ENCODE results near the gene CABP4.

Gene CABP4

GRCh38 chr11:67499808-67500483 lies 44.8 kb downstream of the CABP4 start:
- DNase-seq = no peak

DNA sequence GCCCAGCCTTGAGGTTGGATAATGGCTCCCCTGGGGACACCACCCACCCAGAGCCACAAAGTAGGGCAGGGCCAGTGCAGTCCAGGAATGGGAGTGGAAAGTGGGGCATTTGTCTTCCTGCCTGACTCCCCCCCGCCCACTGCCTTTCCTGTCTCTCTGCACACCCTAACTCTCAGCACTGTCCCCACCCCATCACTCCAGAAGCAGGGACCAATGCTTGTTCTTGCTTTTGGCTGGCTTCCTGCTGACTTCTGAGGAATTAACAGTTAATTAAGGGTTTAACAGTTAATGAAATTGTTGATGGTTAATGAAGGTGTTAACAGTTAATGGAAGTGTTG lies 45.3 kb downstream of the CABP4 start:
- DNase-seq = no peak

DNA sequence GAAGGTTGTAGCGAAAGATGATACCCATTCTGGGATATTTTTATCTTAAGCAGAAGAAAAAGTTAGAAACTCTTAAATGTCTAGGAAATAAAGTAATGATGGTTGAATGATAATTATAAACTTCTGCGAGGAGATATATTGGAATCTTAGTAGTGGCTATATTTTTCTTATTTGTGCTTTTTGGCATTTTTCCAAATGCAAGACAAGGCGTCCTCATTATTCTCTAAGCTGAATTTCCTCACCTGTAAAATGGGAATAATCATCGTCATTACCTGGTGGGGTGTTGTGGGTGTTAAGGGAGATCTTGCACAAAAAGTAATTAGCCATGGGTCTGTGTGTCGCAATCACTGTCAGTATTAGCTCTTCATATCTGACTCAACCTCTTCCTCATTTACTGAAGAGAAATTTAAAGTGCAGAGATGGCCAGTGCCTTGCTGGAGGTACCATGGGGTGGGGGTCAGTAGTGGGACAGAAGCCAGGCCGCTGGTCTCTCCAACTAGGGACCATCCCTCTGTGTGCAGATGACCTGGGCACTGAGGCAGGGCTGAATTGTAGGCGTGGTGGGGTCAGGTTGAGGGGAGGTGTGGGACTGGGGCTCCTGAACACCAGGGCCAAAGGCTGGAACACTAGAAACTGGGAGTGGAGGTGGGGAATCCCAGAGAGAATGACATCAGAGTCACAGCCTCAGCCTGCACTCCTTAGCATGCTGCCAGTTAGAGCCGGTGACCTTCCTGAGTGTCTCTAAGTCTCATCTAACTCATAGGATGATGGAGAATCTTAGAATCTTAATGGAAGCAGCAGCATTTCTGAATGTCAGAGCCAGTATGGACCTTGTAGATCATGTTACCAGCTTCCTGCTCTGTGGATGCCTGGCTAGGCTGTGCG lies 45.9 kb downstream of the CABP4 start:
- peak; percentile 75 for DNase-seq

DNA sequence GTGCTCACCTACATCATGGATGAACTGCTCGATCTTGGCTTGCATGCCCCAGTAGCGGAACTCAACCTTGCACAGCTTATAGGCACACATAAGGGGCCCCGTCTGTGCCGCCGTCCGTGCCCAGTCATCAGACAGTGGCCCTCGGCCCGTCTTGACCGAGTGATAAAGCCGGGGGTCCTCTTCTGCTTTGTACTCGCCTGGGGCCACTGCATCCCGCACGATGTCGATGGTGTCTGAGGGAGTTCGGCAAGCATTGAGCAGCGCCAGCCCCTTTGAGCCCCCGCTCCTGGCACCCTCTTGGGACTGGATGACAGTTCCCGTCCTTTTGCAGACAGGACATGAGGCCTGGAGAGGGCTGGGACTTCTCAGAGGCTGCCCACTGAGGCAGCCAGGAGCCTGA lies 46.7 kb downstream of the CABP4 start:
- no peak for DNase-seq

- no peak for DNase-seq
Observed at GRCh38 chr11:67502328-67502979, 47.3 kb downstream of the CABP4 start.

GRCh38 chr11:67503119-67504004 lies 48.2 kb downstream of the CABP4 start:
- no peak for DNase-seq

- DNase-seq = no peak
Observed at GRCh38 chr11:67504005-67504949, 49.1 kb downstream of the CABP4 start.

DNA sequence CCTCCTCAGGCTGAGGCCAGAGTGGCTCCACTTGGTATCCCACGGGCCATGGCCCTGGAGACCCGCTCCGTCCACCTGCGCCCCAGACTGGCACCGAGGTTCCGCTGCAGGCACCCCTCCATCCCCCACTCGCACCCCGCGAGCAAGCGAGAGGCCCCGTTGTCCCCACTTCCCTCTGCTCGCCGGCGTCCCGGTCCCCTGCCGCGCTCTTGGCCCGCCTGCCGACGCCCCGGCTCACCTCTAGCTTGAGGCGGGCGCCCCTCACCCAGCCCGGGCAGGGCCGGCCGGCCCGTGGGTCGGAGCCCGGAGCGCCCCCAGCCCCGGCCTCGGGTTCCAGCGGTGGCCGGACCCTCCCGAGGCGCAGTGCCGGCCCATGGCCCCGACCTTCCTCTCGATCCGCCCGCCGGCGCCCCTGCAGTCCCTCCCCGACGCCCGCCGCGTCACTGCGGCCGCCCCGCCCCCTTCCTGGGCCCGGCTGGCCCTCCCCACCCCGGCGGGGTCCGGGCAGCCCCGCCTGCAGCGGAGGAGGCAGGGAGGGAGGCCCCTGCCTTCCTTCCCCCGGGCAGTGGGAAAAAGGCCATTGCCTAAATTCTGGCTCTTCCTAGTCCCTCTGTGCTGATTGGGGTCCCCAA lies 49.9 kb downstream of the CABP4 start, which contains the start of gene PITPNM1:
Gene PITPNM1 (minus strand): TSS at position 414 of the 632 bp plus-strand sequence. CDS start 1,183 bp downstream, outside the sequence.
- DNase-seq = peak; percentile 68

- peak; percentile 99 for DNase-seq
Observed at GRCh38 chr11:67505605-67506396, 50.6 kb downstream of the CABP4 start.

DNA sequence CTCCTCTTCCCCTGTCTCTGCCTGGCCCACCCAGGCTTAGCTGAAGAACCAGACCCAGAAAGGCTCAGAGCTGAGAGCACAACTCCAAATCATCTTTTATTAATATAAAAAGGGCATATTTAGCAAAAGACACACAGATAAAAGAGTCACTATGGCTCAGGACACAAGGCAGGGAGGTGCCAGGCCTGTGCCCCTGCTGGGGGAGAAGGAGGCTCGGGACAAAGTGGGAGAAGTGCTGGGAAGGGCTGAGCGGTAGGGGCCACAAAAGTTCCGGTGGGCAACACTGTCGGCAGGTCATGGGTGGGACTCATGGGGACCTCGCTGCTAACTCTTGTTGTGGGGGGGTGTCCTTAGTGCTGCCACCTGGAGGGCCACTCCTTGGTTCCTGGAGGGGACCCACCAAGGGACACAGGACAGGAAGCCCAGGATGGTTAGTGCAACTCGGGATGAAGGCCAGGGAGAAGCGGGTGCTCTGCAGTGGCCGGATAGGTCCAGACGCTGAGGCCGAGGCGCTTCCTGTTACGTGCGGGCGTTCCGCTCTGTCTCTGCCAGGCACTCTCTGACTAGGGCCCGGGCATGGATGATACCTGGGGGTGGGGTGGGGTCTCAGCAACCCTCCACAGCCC lies 51.4 kb downstream of the CABP4 start:
- DNase-seq = no peak

DNA sequence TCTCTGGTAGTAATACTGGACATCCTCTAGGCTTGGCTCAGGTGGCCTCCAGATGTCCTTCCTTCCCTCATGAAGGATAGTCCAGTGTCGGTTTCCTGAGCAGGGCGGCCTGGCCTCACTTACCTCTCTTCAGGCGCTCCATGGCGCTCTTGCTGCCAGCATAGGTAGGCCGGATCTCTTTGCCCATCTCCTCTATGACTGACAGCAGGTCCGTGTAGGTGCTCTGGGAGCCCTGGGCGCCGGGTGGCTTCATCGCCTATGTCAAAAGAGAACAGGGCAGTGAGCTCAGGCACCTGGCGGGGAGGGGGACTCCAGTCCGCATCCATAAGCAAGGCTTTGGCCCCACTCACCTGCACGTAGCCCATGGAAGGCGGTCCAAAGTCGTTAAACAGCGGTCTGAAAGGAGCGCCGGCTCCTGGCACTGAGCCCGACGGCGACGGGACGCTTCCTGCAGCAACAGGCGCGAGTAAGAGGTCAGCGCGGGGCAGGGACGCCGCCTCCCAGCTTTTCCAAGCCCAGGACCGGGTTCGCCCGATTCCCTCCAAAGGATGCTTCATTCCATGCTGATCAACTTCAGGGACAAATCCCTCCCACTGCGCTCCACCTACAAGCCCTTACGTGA lies 52.2 kb downstream of the CABP4 start:
- DNase-seq = no peak

DNA sequence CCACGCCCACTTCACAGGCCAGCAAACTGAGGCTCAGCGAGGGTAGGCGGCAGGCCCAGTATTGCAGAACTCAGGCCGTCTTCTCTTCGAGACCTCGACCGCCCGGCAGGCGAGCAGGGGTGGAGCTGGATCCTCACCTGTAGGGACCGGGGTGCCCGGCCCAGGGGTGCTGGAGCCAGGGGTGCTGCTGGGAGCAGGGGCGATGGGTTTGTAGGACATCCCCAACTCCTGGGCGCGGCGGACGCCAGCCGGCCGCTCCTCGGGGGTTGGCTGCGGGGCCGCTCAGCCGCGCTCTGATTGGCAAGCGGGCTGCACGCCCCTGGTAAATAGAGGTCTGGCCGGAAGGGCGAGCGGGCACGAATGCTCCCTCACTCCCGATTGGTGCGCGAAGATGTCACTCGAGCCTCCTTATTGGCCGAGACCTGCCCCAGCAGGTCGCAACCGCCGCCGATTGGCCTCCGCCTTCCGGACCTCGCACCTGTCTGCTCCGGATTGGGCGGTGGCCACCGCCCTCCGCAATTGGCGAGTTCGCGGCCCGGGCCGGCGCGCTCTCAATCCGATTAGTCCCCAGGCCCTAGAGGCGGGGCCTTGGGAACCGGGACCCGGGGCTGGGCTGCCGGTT lies 52.8 kb downstream of the CABP4 start, which contains the start of gene CDK2AP2:
Gene CDK2AP2 (minus strand): TSS at position 299 of the 622 bp plus-strand sequence. CDS start 80 bp downstream, at position 219.
- DNase-seq = peak; percentile 100

- DNase-seq = peak; percentile 97
Observed at GRCh38 chr11:67508486-67509121, 53.5 kb downstream of the CABP4 start.

GRCh38 chr11:67510023-67510345 lies 54.8 kb downstream of the CABP4 start:
- DNase-seq = no peak
